Stomach (tissue), 9 donors: ENCODE results near the gene ZNRF3. TPM values are rescaled to one million over a fixed set of nuclear protein-coding genes. Genes with fewer than 3 reads are reported as not detected.
A peak's percentile ranks its signal among the peaks of the same experiment; 100 is the strongest.

Experiments
- DNase-seq, 2 donors: peaks; one replicate each; pipeline versions ENCODE4 v3.0.0 to v3.0.0-alpha.2; 2013 to 2019
- H3K27ac ChIP-seq, 5 donors: fragments of 200-600 bp in 4 of 5; sonication (generic) in 4 of 5; one replicate each; pipeline ENCODE4 v1.5.1; 2013 to 2019; ENCODE audit warnings: mild to moderate bottlenecking in 1 of 5, moderate library complexity in 1 of 5
- H3K27me3 ChIP-seq, 3 donors: fragments of 200-600 bp; sonication (generic); one replicate each; pipeline ENCODE4 v1.5.1; 2017 to 2019; ENCODE audit warnings: mixed run types in 1 of 3
- H3K36me3 ChIP-seq, 4 donors: fragments of 200-600 bp; sonication (generic); 1 replicate in 3 of 4; 2 replicates in 1 of 4; pipeline ENCODE4 v1.5.1; 2016 to 2019
- H3K4me1 ChIP-seq, 4 donors: fragments of 200-600 bp; sonication (generic); one replicate each; pipeline ENCODE4 v1.5.1; 2016 to 2019
- H3K4me3 ChIP-seq, 4 donors: fragments of 200-600 bp; sonication (generic) in 3 of 4; one replicate each; pipeline ENCODE4 v1.5.1; 2016 to 2019; ENCODE audit warnings: mild to moderate bottlenecking in 1 of 4
- H3K9me3 ChIP-seq, 4 donors: fragments of 200-600 bp; sonication (generic); one replicate each; pipeline ENCODE4 v1.5.1; 2016 to 2019
- EP300 ChIP-seq: sonication (generic); formaldehyde crosslinking; IDR thresholded peaks from one replicate; pipeline ENCODE4 v1.6.1; 2017; ENCODE audit warnings: antibody characterized with exemption
- POLR2A ChIP-seq, 4 donors: fragments of 450-650 bp; IDR thresholded peaks; one replicate each; pipeline ENCODE4 v1.6.1; 2016; ENCODE audit warnings: antibody characterized with exemption in 4 of 4, control low read depth in 2 of 4, mild to moderate bottlenecking in 1 of 4, moderate library complexity in 1 of 4
- POLR2AphosphoS5 ChIP-seq, 3 donors: sonication (generic); formaldehyde crosslinking; IDR thresholded peaks; one replicate each; pipeline ENCODE4 v1.6.1; 2016; ENCODE audit warnings: antibody characterized with exemption in 3 of 3
- WGBS, 5 donors: extraction: QIAGEN DNeasy Blood & Tissue Kit in 3 of 5; methylation state at CpG; one replicate each; pipeline versions ENCODE4 v1.1.5 to v1.1.7; 2013 to 2018; 5-methylcytosine and 5-hydroxymethylcytosine counted together
- intact Hi-C: fragments of 100-400 bp; cut with DNase I; formaldehyde crosslinking; loops from one replicate; pipeline ENCODE4 v1.15.1; 2023; ENCODE audit warnings: low total_unique reads
- polyA plus RNA-seq, 3 donors: library from polyadenylated mRNA; stranded (reverse); fragments of 200-250 nt; gene quantifications; one replicate each; pipeline ENCODE4 v1.2.3, GENCODE V29; 2013
- total RNA-seq, 5 donors: library from RNA; depleted of rRNA; stranded (reverse); fragments of >200 nt; gene quantifications; one replicate each; pipeline versions ENCODE4 v1.1.0 to v1.2.3, GENCODE V29; 2014 to 2016
- TF ChIP-seq, protein P1 (sequence below), 7 experiments: fragments of 450-650 bp in 4 of 7; fragments of 200-600 bp in 3 of 7; sonication (generic) in 3 of 7; IDR thresholded peaks; one replicate each; pipeline ENCODE4 v1.5.1; 2016 to 2019; ENCODE audit warnings: antibody characterized with exemption in 7 of 7, control low read depth in 2 of 7, mild to moderate bottlenecking in 1 of 7
- donor health status: healthy with polysubstance abuse.
- donor health status: Bipolar disorder and iron deficiency.
- donor health status: healthy.

The ZNRF3 gene
- total and polyA plus RNA-seq, 8 donors: 1.4 to 52.7 (median 3.6) TPM

DNA sequence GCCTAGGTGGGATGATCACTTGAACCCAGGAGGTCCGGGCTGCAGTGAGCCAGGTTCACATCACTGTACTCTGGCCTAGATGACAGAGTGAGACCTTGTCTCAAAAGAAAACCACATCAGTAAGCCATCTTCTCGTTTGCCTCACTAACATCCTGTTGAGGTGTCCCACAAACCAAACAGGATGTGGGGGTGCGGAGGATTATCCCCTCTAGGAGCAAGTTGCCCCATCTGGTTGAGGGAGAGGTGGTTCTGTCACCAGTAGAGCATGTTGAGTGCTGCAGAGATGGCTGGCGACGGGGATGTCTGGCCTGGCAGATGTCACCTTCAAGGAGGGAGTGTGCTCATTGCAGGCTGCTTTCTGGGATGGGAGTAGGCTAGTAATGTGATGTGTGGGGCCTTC is 72.4 kb downstream of the ZNRF3 start:
- Histone ChIP-seq H3K9me3 (no peaks in the 10 kb centered on the region), H3K4me1 (peaks cover 12 to 91% (median 40%) of the 10 kb centered on the region in 4 donors), H3K4me3 (no peak overlapping the region), H3K27me3 (no peaks in the 10 kb centered on the region), H3K36me3 (no peaks in the 10 kb centered on the region), H3K27ac (no peak overlapping the region)
- intact Hi-C loops: no loop called here
- TF ChIP-seq POLR2AphosphoS5 (IDR thresholded peaks at IDR 0.05): no peak
- no peak for TF ChIP-seq POLR2A (IDR thresholded peaks at IDR 0.05)
- no peak for TF ChIP-seq EP300
- TF ChIP-seq, protein P1, sequence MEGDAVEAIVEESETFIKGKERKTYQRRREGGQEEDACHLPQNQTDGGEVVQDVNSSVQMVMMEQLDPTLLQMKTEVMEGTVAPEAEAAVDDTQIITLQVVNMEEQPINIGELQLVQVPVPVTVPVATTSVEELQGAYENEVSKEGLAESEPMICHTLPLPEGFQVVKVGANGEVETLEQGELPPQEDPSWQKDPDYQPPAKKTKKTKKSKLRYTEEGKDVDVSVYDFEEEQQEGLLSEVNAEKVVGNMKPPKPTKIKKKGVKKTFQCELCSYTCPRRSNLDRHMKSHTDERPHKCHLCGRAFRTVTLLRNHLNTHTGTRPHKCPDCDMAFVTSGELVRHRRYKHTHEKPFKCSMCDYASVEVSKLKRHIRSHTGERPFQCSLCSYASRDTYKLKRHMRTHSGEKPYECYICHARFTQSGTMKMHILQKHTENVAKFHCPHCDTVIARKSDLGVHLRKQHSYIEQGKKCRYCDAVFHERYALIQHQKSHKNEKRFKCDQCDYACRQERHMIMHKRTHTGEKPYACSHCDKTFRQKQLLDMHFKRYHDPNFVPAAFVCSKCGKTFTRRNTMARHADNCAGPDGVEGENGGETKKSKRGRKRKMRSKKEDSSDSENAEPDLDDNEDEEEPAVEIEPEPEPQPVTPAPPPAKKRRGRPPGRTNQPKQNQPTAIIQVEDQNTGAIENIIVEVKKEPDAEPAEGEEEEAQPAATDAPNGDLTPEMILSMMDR (IDR thresholded peaks at IDR 0.05): no peak
- WGBS, 5 donors: 68 to 82% (median 73%) methylated on average over 5 of the region's 5 CpGs
- DNase-seq: peak; percentile 27 to 35

DNA sequence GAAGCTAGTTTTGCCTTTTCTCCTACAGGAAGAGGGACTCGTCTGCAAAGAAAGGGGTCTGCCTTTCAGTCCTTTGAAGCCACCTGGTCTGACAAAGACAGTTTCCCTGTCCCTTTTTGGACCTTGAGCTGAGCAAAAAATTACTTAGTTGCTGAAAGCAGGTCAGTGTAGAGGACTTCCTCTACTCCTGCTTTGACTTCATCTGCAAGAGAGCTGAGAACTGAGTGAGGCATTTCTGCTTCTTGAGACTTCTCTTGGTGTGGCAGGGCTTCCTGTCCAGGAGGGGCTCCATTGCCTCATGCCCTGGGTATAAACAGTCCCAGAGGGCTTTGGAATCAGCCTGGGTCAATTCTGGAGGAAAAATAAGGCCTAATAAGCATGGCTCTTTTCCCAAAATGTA is 73.1 kb downstream of the ZNRF3 start:
- peaks cover 8 to 88% (median 37%) of the 10 kb centered on the region in 4 donors for H3K4me1 ChIP-seq
- H3K27ac ChIP-seq: no peak overlapping the region
- no peaks in the 10 kb centered on the region for H3K36me3 ChIP-seq
- TF ChIP-seq, protein P1 (IDR thresholded peaks at IDR 0.05): no peak
- no peak for TF ChIP-seq EP300
- TF ChIP-seq POLR2A (IDR thresholded peaks at IDR 0.05): no peak
- TF ChIP-seq POLR2AphosphoS5 (IDR thresholded peaks at IDR 0.05): no peak
- no peaks in the 10 kb centered on the region for H3K27me3 ChIP-seq
- H3K9me3 ChIP-seq: no peaks in the 10 kb centered on the region
- H3K4me3 ChIP-seq: no peak overlapping the region
- WGBS, 5 donors: 63 to 100% (median 90%) methylated on average over 1 of the region's 1 CpG
- DNase-seq: no peak
- intact Hi-C loops: no loop called here

DNA sequence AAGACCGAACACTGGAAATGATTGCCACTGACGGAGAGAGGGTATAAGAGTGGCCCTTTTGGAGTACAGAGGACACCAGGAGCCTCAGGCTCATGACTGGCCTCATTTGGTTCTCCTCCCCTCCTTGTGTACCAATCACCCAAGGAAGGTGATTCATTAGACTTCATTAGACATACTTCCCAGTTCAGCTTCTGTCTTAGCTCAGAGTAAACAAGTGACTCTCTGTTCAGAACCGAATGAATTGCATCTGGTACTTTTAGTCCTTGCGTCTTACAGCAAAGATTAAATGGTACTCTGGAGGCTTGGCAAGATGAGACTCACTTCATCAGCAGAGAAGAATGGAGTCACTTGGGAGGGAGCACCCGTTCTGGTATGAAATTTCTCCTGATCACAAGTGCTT is 75.2 kb downstream of the ZNRF3 start:
- WGBS, 5 donors: 65 to 82% (median 69%) methylated on average over 5 of the region's 5 CpGs
- H3K36me3 ChIP-seq: no peaks in the 10 kb centered on the region
- H3K9me3 ChIP-seq: no peaks in the 10 kb centered on the region
- peak overlapping the region in 4 of 5 donors; percentile 15 to 64 (median 32) for H3K27ac ChIP-seq
- DNase-seq: no peak
- no peak for TF ChIP-seq EP300
- TF ChIP-seq POLR2AphosphoS5 (IDR thresholded peaks at IDR 0.05): peak in 2 of 3 donors; percentile 59 to 85
- TF ChIP-seq POLR2A (IDR thresholded peaks at IDR 0.05): no peak
- no peaks in the 10 kb centered on the region for H3K27me3 ChIP-seq
- H3K4me3 ChIP-seq: no peak overlapping the region
- intact Hi-C loops: no loop called here
- peaks cover 0 to 81% (median 16%) of the 10 kb centered on the region in 4 donors for H3K4me1 ChIP-seq

DNA sequence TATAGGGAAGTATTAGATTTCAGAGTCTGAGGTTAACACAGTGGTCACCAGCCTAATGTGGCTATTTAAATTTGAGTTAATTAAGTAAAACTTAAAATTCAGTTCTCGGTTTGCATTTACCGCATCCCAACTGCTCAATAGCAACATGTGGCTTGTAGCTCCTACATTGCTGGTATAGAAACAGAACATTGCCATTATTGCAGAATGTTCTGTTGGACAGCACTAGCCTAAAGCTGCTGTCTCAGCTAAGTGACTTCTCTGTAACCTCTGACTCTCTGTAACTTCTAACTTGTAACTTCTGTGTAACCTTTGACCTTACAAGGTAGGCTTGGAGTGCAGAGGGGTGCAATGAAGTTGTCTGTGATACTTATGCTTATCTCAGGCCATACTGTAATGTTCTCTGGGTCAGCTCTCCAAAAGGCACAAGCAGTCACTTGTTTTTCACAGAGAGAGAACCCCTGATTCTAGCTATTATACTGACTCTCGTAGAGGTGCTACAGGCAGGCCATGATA is 78.7 kb downstream of the ZNRF3 start:
- 92 to 97% (median 94%) methylated on average over 3 of the region's 3 CpGs for WGBS, 5 donors
- Histone ChIP-seq H3K4me3 (no peak overlapping the region), H3K27me3 (no peaks in the 10 kb centered on the region), H3K36me3 (no peaks in the 10 kb centered on the region), H3K4me1 (peaks cover 0 to 52% (median 9%) of the 10 kb centered on the region in 4 donors), H3K9me3 (no peaks in the 10 kb centered on the region), H3K27ac (no peak overlapping the region)
- TF ChIP-seq EP300 (no peak), POLR2AphosphoS5 (IDR thresholded peaks at IDR 0.05) (no peak), POLR2A (IDR thresholded peaks at IDR 0.05) (no peak)
- TF ChIP-seq, protein P1 (IDR thresholded peaks at IDR 0.05): no peak
- no peak for DNase-seq
- intact Hi-C loops: no loop called here

DNA sequence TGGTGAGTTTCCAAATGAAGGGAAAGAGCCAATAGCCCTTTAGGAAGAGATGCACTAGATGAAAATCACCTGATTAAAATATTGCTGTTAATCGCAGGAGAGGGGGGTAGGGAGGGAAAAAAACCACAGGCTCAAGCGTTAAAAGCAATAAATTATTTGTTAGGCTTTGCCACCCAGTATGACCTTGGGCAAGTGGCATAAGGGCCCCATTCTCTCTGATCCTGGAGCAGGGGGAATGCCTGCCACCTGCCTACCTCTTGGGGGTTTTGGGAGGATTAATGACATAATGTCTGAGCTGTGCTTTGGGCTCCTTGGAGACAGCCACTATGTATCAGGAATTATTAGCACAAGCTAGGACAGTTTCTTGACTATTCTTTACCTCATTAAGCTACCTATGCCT is 80.0 kb downstream of the ZNRF3 start:
- H3K4me3 ChIP-seq: no peak overlapping the region
- no peaks in the 10 kb centered on the region for H3K27me3 ChIP-seq
- intact Hi-C loops: no loop called here
- H3K36me3 ChIP-seq: no peaks in the 10 kb centered on the region
- H3K4me1 ChIP-seq: peaks cover 0 to 41% (median 6%) of the 10 kb centered on the region in 4 donors
- H3K9me3 ChIP-seq: no peaks in the 10 kb centered on the region
- TF ChIP-seq EP300: no peak
- no peak for TF ChIP-seq POLR2A (IDR thresholded peaks at IDR 0.05)
- TF ChIP-seq, protein P1 (IDR thresholded peaks at IDR 0.05): no peak
- TF ChIP-seq POLR2AphosphoS5 (IDR thresholded peaks at IDR 0.05): no peak
- 56 to 79% (median 76%) methylated on average over 2 of the region's 2 CpGs for WGBS, 5 donors
- H3K27ac ChIP-seq: no peak overlapping the region
- no peak for DNase-seq
